ENCODE data around the gene PGM5.

The PGM5 gene

GRCh38 chr9:68547417-68547816 is 191.0 kb downstream of the PGM5 start:
- H3K36me3 ChIP-seq (ENCODE audit: control insufficient read depth in 1 of 2, insufficient read depth in 2 of 2, low read length in 2 of 2): no peaks in the 10 kb centered on the region
- no peak overlapping the region for H4K12ac ChIP-seq (ENCODE audit: low read depth, low read length)
- no peak overlapping the region for H3K27ac ChIP-seq (ENCODE audit: low read depth, low read length)
- no peak overlapping the region for H3K23ac ChIP-seq (ENCODE audit: low read length)
- H3K27me3 ChIP-seq (ENCODE audit: insufficient read depth, low read length): no peaks in the 10 kb centered on the region
- H3K79me2 ChIP-seq (ENCODE audit: control insufficient read depth, insufficient read depth, low read length, poor library complexity): no peaks in the 10 kb centered on the region
- H2BK120ac ChIP-seq (ENCODE audit: insufficient read depth, low read length, poor library complexity): no peak overlapping the region
- H3K14ac ChIP-seq (ENCODE audit: low read length): no peak overlapping the region
- H2BK12ac ChIP-seq (ENCODE audit: low read length): no peak overlapping the region
- H3K4ac ChIP-seq (ENCODE audit: low read depth, low read length): no peak overlapping the region
- no peak for DNase-seq
- no peak overlapping the region for H2BK5ac ChIP-seq (ENCODE audit: low read depth, low read length, poor library complexity)
- no peak overlapping the region for H3K18ac ChIP-seq (ENCODE audit: low read length)
- H3K4me2 ChIP-seq (ENCODE audit: low read length): no peak overlapping the region
- H2AK5ac ChIP-seq (ENCODE audit: low read length): no peak overlapping the region
- H3K4me1 ChIP-seq (ENCODE audit: control insufficient read depth in 1 of 2, insufficient read depth in 2 of 2, low read length in 2 of 2): no peaks in the 10 kb centered on the region
- H4K91ac ChIP-seq (ENCODE audit: low read depth, low read length): no peak overlapping the region
- no peak overlapping the region for H3K4me3 ChIP-seq (ENCODE audit: low read depth, low read length)
- no peak overlapping the region for H4K8ac ChIP-seq (ENCODE audit: low read depth, low read length)
- no peaks in the 10 kb centered on the region for H3K79me1 ChIP-seq (ENCODE audit: low read length)
- H3K9me3 ChIP-seq (ENCODE audit: insufficient read depth, low read depth, low read length): no peaks in the 10 kb centered on the region
- H2AFZ ChIP-seq (ENCODE audit: insufficient read depth, low read length, poor library complexity): no peak overlapping the region
- no peak overlapping the region for H3K9ac ChIP-seq (ENCODE audit: low read length)

- H3K9me3 ChIP-seq (ENCODE audit: insufficient read depth, low read depth, low read length): no peaks in the 10 kb centered on the region
- H3K27ac ChIP-seq (ENCODE audit: low read depth, low read length): no peak overlapping the region
- no peak overlapping the region for H2BK12ac ChIP-seq (ENCODE audit: low read length)
- no peak overlapping the region for H2AFZ ChIP-seq (ENCODE audit: insufficient read depth, low read length, poor library complexity)
- no peak overlapping the region for H2BK5ac ChIP-seq (ENCODE audit: low read depth, low read length, poor library complexity)
- no peak overlapping the region for H2AK5ac ChIP-seq (ENCODE audit: low read length)
- H4K8ac ChIP-seq (ENCODE audit: low read depth, low read length): no peak overlapping the region
- no peak overlapping the region for H2BK120ac ChIP-seq (ENCODE audit: insufficient read depth, low read length, poor library complexity)
- no peak overlapping the region for H3K4ac ChIP-seq (ENCODE audit: low read depth, low read length)
- no peak for DNase-seq
- H3K79me2 ChIP-seq (ENCODE audit: control insufficient read depth, insufficient read depth, low read length, poor library complexity): no peaks in the 10 kb centered on the region
- H4K12ac ChIP-seq (ENCODE audit: low read depth, low read length): no peak overlapping the region
- no peak overlapping the region for H3K18ac ChIP-seq (ENCODE audit: low read length)
- no peaks in the 10 kb centered on the region for H3K27me3 ChIP-seq (ENCODE audit: insufficient read depth, low read length)
- H3K4me2 ChIP-seq (ENCODE audit: low read length): no peak overlapping the region
- no CpG with 5 or more reads among the region's 3 CpGs for WGBS (ENCODE audit: extremely low coverage, insufficient coverage, insufficient read length)
- no peaks in the 10 kb centered on the region for H3K79me1 ChIP-seq (ENCODE audit: low read length)
- no peak overlapping the region for H3K9ac ChIP-seq (ENCODE audit: low read length)
- no peak overlapping the region for H3K23ac ChIP-seq (ENCODE audit: low read length)
- no peak overlapping the region for H4K91ac ChIP-seq (ENCODE audit: low read depth, low read length)
- H3K4me3 ChIP-seq (ENCODE audit: low read depth, low read length): no peak overlapping the region
- no peaks in the 10 kb centered on the region for H3K36me3 ChIP-seq (ENCODE audit: control insufficient read depth in 1 of 2, insufficient read depth in 2 of 2, low read length in 2 of 2)
- H3K4me1 ChIP-seq (ENCODE audit: control insufficient read depth in 1 of 2, insufficient read depth in 2 of 2, low read length in 2 of 2): no peaks in the 10 kb centered on the region
- H3K14ac ChIP-seq (ENCODE audit: low read length): no peak overlapping the region
These were observed 191.8 kb downstream of the PGM5 start for GRCh38 chr9:68548241-68548640.

- no peak overlapping the region for H4K12ac ChIP-seq (ENCODE audit: low read depth, low read length)
- no peak overlapping the region for H3K4ac ChIP-seq (ENCODE audit: low read depth, low read length)
- H3K79me2 ChIP-seq (ENCODE audit: control insufficient read depth, insufficient read depth, low read length, poor library complexity): no peaks in the 10 kb centered on the region
- H3K27me3 ChIP-seq (ENCODE audit: insufficient read depth, low read length): no peaks in the 10 kb centered on the region
- H4K91ac ChIP-seq (ENCODE audit: low read depth, low read length): no peak overlapping the region
- H3K36me3 ChIP-seq (ENCODE audit: control insufficient read depth in 1 of 2, insufficient read depth in 2 of 2, low read length in 2 of 2): no peaks in the 10 kb centered on the region
- DNase-seq: no peak
- no peaks in the 10 kb centered on the region for H3K9me3 ChIP-seq (ENCODE audit: insufficient read depth, low read depth, low read length)
- H2BK5ac ChIP-seq (ENCODE audit: low read depth, low read length, poor library complexity): no peak overlapping the region
- no peak overlapping the region for H3K18ac ChIP-seq (ENCODE audit: low read length)
- H4K8ac ChIP-seq (ENCODE audit: low read depth, low read length): no peak overlapping the region
- H3K4me1 ChIP-seq (ENCODE audit: control insufficient read depth in 1 of 2, insufficient read depth in 2 of 2, low read length in 2 of 2): no peaks in the 10 kb centered on the region
- no peak overlapping the region for H3K27ac ChIP-seq (ENCODE audit: low read depth, low read length)
- no peak overlapping the region for H2BK12ac ChIP-seq (ENCODE audit: low read length)
- H2AFZ ChIP-seq (ENCODE audit: insufficient read depth, low read length, poor library complexity): no peak overlapping the region
- H3K4me3 ChIP-seq (ENCODE audit: low read depth, low read length): no peak overlapping the region
- no peak overlapping the region for H2AK5ac ChIP-seq (ENCODE audit: low read length)
- no peaks in the 10 kb centered on the region for H3K79me1 ChIP-seq (ENCODE audit: low read length)
- no CpG with 5 or more reads among the region's 4 CpGs for whole genome bisulfite sequencing (ENCODE audit: extremely low coverage, insufficient coverage, insufficient read length)
- H2BK120ac ChIP-seq (ENCODE audit: insufficient read depth, low read length, poor library complexity): no peak overlapping the region
- H3K14ac ChIP-seq (ENCODE audit: low read length): no peak overlapping the region
- no peak overlapping the region for H3K4me2 ChIP-seq (ENCODE audit: low read length)
- H3K9ac ChIP-seq (ENCODE audit: low read length): no peak overlapping the region
- no peak overlapping the region for H3K23ac ChIP-seq (ENCODE audit: low read length)
These were observed 194.8 kb downstream of the PGM5 start for GRCh38 chr9:68551191-68551590.

GRCh38 chr9:68552700-68553476 is 196.5 kb downstream of the PGM5 start:
- H3K9me3 ChIP-seq (ENCODE audit: insufficient read depth, low read depth, low read length): no peaks in the 10 kb centered on the region
- H4K8ac ChIP-seq (ENCODE audit: low read depth, low read length): no peak overlapping the region
- H4K91ac ChIP-seq (ENCODE audit: low read depth, low read length): no peak overlapping the region
- H3K4me2 ChIP-seq (ENCODE audit: low read length): no peak overlapping the region
- H3K79me1 ChIP-seq (ENCODE audit: low read length): no peaks in the 10 kb centered on the region
- H3K27ac ChIP-seq (ENCODE audit: low read depth, low read length): no peak overlapping the region
- H3K9ac ChIP-seq (ENCODE audit: low read length): no peak overlapping the region
- H3K4ac ChIP-seq (ENCODE audit: low read depth, low read length): no peak overlapping the region
- no peak overlapping the region for H3K4me3 ChIP-seq (ENCODE audit: low read depth, low read length)
- no peak overlapping the region for H2BK120ac ChIP-seq (ENCODE audit: insufficient read depth, low read length, poor library complexity)
- no peak overlapping the region for H3K14ac ChIP-seq (ENCODE audit: low read length)
- H3K23ac ChIP-seq (ENCODE audit: low read length): no peak overlapping the region
- H2BK5ac ChIP-seq (ENCODE audit: low read depth, low read length, poor library complexity): no peak overlapping the region
- H3K4me1 ChIP-seq (ENCODE audit: control insufficient read depth in 1 of 2, insufficient read depth in 2 of 2, low read length in 2 of 2): no peaks in the 10 kb centered on the region
- no peak overlapping the region for H3K18ac ChIP-seq (ENCODE audit: low read length)
- H3K79me2 ChIP-seq (ENCODE audit: control insufficient read depth, insufficient read depth, low read length, poor library complexity): no peaks in the 10 kb centered on the region
- no peaks in the 10 kb centered on the region for H3K27me3 ChIP-seq (ENCODE audit: insufficient read depth, low read length)
- no peak overlapping the region for H2AK5ac ChIP-seq (ENCODE audit: low read length)
- H2BK12ac ChIP-seq (ENCODE audit: low read length): no peak overlapping the region
- no peaks in the 10 kb centered on the region for H3K36me3 ChIP-seq (ENCODE audit: control insufficient read depth in 1 of 2, insufficient read depth in 2 of 2, low read length in 2 of 2)
- no CpG with 5 or more reads among the region's 3 CpGs for WGBS (ENCODE audit: extremely low coverage, insufficient coverage, insufficient read length)
- no peak overlapping the region for H2AFZ ChIP-seq (ENCODE audit: insufficient read depth, low read length, poor library complexity)
- DNase-seq: peak in 1 of 2 donors; percentile 38
- no peak overlapping the region for H4K12ac ChIP-seq (ENCODE audit: low read depth, low read length)

Data from trophoblast cell (in vitro differentiated cells and primary cell).